Prostate gland (tissue), 2 donors: ENCODE data around the gene FRMPD2. TPM values are rescaled to one million over a fixed set of nuclear protein-coding genes. Genes with fewer than 3 reads are reported as not detected.
"Not testable (repeated sequence)": the region's sequence is repeated elsewhere in the genome, so short reads cannot be mapped to it uniquely, and the experiment has no call there.

Experiments used
- DNase-seq: peaks from one replicate; pipeline ENCODE4 v3.0.0-alpha.2; 2019; ENCODE audit warnings: low spot score
- H3K27ac ChIP-seq, 2 donors: fragments of 200-600 bp; sonication (generic); 2 replicates each; pipeline ENCODE4 v1.5.1; 2017 to 2019
- H3K27me3 ChIP-seq: fragments of 200-600 bp; sonication (generic); replicated peaks from 2 replicates; pipeline ENCODE4 v1.5.1; 2019; ENCODE audit not compliant: insufficient read depth
- H3K36me3 ChIP-seq, 2 donors: fragments of 200-600 bp; sonication (generic); 1 replicate in 1 of 2; 2 replicates in 1 of 2; pipeline versions ENCODE4 v1.5.1 to v1.8.1; 2017 to 2019
- H3K4me1 ChIP-seq: fragments of 200-600 bp; sonication (generic); replicated peaks from 2 replicates; pipeline ENCODE4 v1.5.1; 2019
- H3K4me3 ChIP-seq, 2 donors: fragments of 200-600 bp; sonication (generic); 2 replicates each; pipeline ENCODE4 v1.5.1; 2017 to 2019
- H3K9me3 ChIP-seq: fragments of 200-600 bp; sonication (generic); 2 replicates; pipeline ENCODE4 v1.5.1; 2017
- CTCF ChIP-seq, 4 experiments: fragments of 200-600 bp in 2 of 4; fragments of 450-650 bp in 2 of 4; sonication (generic) in 2 of 4; IDR thresholded peaks; 1 replicate in 3 of 4; 2 replicates in 1 of 4; pipeline ENCODE4 v1.5.1; 2016 to 2019; ENCODE audit warnings: antibody characterized with exemption in 4 of 4, mild to moderate bottlenecking in 2 of 4, moderate library complexity in 2 of 4
- POLR2A ChIP-seq: fragments of 450-650 bp; IDR thresholded peaks from one replicate; pipeline ENCODE4 v1.6.1; 2016; ENCODE audit warnings: antibody characterized with exemption, mild to moderate bottlenecking
- POLR2AphosphoS5 ChIP-seq: sonication (generic); formaldehyde crosslinking; IDR thresholded peaks from one replicate; pipeline ENCODE4 v1.6.1; 2017; ENCODE audit warnings: antibody characterized with exemption
- WGBS: methylation state at CpG from one replicate; pipeline ENCODE4 v1.1.5; 2018; 5-methylcytosine and 5-hydroxymethylcytosine counted together
- intact Hi-C: fragments of 100-400 bp; cut with DNase I; formaldehyde crosslinking; loops from one replicate; pipeline ENCODE4 v1.14.2; 2022
- total RNA-seq, 2 donors: library from RNA; depleted of rRNA; stranded (reverse); fragments of >200 nt; gene quantifications; one replicate each; pipeline ENCODE4 v1.1.0, GENCODE V29; 2016

The FRMPD2 gene
- total RNA-seq, 2 donors from 2014 or later: 0.97 to 3.4 TPM

GRCh38 chr10:48224979-48225560, 49.4 kb downstream of the FRMPD2 start:
- Histone ChIP-seq H3K4me3 (no peak overlapping the region), H3K9me3 (no peaks in the 10 kb centered on the region), H3K27ac (no peak overlapping the region), H3K27me3 (no peaks in the 10 kb centered on the region), H3K4me1 (no peaks in the 10 kb centered on the region), H3K36me3 (no peaks in the 10 kb centered on the region)
- DNase-seq: no peak
- no peak for TF ChIP-seq POLR2A
- no peak for TF ChIP-seq POLR2AphosphoS5
- WGBS: 86% methylated on average over 5 of the region's 5 CpGs
- intact Hi-C loops: no loop called here

- Histone ChIP-seq H3K27ac (no peak overlapping the region), H3K27me3 (no peaks in the 10 kb centered on the region), H3K4me3 (no peak overlapping the region), H3K9me3 (no peaks in the 10 kb centered on the region), H3K4me1 (no peaks in the 10 kb centered on the region), H3K36me3 (no peaks in the 10 kb centered on the region)
- 95% methylated on average over 1 of the region's 1 CpG for WGBS
- DNase-seq: no peak
- TF ChIP-seq POLR2AphosphoS5 (no peak), CTCF (IDR thresholded peaks at IDR 0.05) (no peak), POLR2A (no peak)
- intact Hi-C loops: no loop called here
Observed at GRCh38 chr10:48224296-48224695, 50.2 kb downstream of the FRMPD2 start.

- intact Hi-C loops: no loop called here
- no peak for TF ChIP-seq POLR2A
- no peak for TF ChIP-seq POLR2AphosphoS5
- TF ChIP-seq CTCF (IDR thresholded peaks at IDR 0.05): no peak
Observed at GRCh38 chr10:48221814-48222213, 52.7 kb downstream of the FRMPD2 start.

GRCh38 chr10:48221031-48221430, 53.5 kb downstream of the FRMPD2 start:
- intact Hi-C loops: not testable (repeated sequence)

More at GRCh38 chr10:48221814-48222213, 52.7 kb downstream of the FRMPD2 start:
- H3K27me3 ChIP-seq: no peaks in the 10 kb centered on the region
- H3K4me3 ChIP-seq: no peak overlapping the region
- no peak for DNase-seq
- H3K36me3 ChIP-seq: no peaks in the 10 kb centered on the region
- H3K27ac ChIP-seq: no peak overlapping the region
- no peaks in the 10 kb centered on the region for H3K4me1 ChIP-seq
- H3K9me3 ChIP-seq: no peaks in the 10 kb centered on the region

GRCh38 chr10:48219194-48219593, 55.3 kb downstream of the FRMPD2 start:
- H3K27me3 ChIP-seq: no peaks in the 10 kb centered on the region
- TF ChIP-seq CTCF (IDR thresholded peaks at IDR 0.05): no peak
- no peak for TF ChIP-seq POLR2AphosphoS5
- no peak for TF ChIP-seq POLR2A
- no peak overlapping the region for H3K27ac ChIP-seq
- DNase-seq: no peak
- no peaks in the 10 kb centered on the region for H3K4me1 ChIP-seq
- intact Hi-C loops: no loop called here
- H3K4me3 ChIP-seq: no peak overlapping the region
- no peaks in the 10 kb centered on the region for H3K9me3 ChIP-seq
- WGBS: 90% methylated on average over 1 of the region's 1 CpG
- H3K36me3 ChIP-seq: no peaks in the 10 kb centered on the region

More at GRCh38 chr10:48221031-48221430, 53.5 kb downstream of the FRMPD2 start:
- H3K36me3 ChIP-seq, H3K27ac ChIP-seq, DNase-seq, H3K4me3 ChIP-seq, H3K9me3 ChIP-seq, H3K27me3 ChIP-seq, H3K4me1 ChIP-seq: not testable (repeated sequence)
- WGBS: 92% methylated on average over 3 of the region's 3 CpGs

- intact Hi-C loops: no loop called here
Observed at GRCh38 chr10:48216744-48217143, 57.8 kb downstream of the FRMPD2 start.

More at GRCh38 chr10:48216744-48217143, 57.8 kb downstream of the FRMPD2 start:
- Histone ChIP-seq H3K36me3 (no peaks in the 10 kb centered on the region), H3K27me3 (no peaks in the 10 kb centered on the region), H3K4me1 (no peaks in the 10 kb centered on the region), H3K9me3 (no peaks in the 10 kb centered on the region), H3K27ac (no peak overlapping the region), H3K4me3 (no peak overlapping the region)
- no peak for DNase-seq
- 91% methylated on average over 1 of the region's 1 CpG for WGBS
- no peak for TF ChIP-seq CTCF (IDR thresholded peaks at IDR 0.05)
